ENCODE data around the gene DIRAS3.
"Not testable (repeated sequence)": the region's sequence is repeated elsewhere in the genome, so short reads cannot be mapped to it uniquely, and the experiment has no call there.

DIRAS3 gene, protein sequence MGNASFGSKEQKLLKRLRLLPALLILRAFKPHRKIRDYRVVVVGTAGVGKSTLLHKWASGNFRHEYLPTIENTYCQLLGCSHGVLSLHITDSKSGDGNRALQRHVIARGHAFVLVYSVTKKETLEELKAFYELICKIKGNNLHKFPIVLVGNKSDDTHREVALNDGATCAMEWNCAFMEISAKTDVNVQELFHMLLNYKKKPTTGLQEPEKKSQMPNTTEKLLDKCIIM

DNA sequence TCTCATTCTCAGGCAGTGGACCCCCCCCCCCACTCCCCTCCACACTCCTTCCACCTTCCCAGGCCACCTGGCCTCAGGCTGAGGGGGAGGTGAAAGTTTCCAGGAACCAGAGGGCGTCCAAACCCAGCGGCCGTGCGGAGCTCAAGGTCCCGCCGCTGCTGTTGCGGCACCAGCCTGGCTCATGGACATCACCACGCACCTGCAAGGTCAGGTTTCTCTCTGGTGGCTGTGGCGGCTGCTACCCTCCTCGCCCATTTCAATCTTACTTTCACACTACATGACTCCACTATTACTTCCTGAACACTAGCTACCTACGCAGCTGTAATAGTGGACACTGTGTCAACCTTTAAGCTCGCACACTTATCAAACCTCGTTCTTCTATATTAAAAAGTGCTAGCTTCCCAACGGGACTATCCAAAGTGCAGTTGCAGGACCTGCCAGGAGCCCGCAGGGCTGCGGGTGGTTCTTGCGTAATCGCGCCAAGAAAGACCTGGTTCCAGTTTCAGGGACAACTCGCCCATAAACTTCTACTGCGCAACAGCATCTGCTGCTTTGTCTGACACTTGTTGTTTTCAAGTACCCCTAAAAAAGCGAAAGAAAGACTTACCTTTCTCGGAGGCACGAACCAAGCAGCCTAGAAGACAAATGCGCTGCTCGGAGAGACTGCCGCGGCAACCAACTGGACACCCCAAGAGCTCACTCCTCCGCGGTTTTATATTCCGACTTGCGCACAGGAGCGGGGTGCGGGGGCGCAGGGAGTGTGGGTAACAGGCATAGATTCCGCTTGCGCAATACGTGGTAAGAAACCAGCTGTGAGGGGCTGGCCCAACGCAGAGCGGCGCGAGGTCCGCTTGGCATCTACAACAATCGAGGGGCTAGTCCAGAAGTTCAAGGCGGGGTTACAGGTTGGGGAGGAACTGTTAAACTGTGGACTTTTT lies at the start of gene DIRAS3:
TSS of gene DIRAS3 (minus strand) at position 687 of the 938 bp plus-strand sequence. CDS start 3,330 bp downstream, outside the sequence.
- no peak for DNase-seq

DNA sequence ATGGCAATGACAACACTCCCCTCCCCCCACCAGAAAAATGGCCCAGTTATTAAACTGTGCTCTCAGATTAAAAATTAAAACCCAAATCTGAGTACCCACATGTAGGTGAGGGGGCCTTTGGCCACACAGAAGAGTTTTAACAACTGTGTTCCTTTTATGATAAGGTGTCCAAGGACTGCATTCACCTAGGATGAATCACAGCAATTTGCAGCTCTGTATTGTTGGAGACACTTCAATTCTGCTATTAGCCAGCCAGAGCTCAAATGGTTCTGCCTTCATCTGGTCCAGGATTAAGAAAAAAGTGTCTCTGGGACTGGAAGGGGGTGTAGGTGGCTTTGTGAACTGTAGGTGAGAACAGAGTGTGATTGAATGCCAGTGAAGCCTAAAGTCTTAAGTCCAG lies 43.3 kb upstream of the DIRAS3 start:
- DNase-seq: peak in 1 of 2 experiments; percentile 18

DNA sequence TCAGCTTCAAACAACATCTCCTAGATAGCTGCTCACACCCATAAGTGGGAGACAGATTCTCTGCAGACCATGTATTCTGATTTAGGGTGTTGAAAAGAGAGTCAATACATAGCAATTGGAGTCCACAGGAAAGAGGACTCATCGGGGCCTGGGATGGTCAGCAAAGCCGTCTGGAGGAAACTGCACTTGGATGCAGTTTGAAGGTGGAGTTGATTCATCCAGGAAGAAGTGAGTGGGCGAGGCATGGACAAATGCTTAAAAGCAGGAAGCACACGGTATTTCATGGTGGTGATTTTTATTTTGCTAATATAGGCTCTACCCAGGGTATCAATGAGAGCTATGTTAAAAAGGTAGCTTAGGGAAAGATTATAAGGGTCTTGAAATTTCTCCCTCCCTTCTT lies 36.8 kb upstream of the DIRAS3 start:
- no peak for DNase-seq

DNA sequence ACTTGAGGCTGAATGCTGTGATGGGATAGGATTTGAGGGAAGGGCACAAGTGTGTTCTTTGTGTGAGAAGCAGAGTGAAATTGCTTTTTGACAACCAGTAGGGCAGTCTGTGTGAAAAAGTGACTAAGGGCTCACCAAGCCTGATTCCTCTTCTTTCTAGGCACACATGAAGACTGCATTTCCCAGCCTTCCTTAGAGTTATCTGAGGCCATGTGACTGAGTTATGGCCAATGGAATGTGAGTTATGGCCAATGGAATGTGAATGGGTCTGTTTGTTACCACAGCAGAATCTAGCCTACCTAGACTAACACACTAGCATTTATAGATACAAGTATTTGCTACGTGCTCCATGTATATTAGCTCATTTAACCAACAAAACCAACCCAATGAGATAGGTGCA lies 35.3 kb upstream of the DIRAS3 start:
- no peak for DNase-seq

DNA sequence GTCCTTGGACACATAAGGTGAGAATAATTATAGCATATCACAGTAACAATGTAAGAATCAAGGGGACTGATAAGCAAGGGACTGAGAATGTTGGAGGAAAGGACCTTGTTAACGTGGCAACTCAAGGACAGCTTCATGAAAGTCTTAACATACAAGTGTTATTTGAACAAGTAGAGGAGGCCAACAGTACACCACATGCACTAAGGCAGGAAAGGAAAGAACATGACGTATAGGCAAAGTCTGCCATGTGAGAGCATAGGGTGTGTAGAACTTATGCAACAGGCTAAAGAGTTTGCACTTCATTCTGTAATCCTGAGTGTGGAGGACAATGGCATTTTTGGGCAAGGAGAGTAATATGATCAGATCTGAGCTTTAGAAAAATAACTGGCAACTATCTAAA lies 33.3 kb upstream of the DIRAS3 start:
- DNase-seq: no peak

DNA sequence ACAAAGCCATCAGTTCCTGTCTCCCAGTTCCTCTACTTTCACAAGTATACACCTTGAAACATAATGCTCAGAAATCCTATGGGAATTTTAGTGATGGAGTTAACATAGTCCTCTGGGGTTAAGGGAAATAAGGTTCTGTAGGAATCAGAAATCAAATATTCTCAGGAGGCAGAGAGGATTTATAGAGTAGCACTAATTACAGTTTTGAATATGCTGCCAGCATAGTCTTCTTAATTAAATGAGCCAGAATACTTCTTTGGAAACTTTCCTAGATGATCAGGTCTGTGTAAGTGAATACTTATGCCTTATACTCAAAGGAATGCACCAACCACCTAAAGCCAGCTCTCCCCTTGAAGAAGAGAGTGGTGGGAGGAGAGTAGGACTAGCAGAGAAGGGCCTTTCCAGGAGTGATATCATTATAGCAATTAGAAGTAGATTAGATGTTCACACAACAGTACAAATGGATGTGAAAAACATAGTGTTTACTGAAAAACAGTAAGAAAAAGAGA lies 31.4 kb upstream of the DIRAS3 start:
- DNase-seq: no peak

DNA sequence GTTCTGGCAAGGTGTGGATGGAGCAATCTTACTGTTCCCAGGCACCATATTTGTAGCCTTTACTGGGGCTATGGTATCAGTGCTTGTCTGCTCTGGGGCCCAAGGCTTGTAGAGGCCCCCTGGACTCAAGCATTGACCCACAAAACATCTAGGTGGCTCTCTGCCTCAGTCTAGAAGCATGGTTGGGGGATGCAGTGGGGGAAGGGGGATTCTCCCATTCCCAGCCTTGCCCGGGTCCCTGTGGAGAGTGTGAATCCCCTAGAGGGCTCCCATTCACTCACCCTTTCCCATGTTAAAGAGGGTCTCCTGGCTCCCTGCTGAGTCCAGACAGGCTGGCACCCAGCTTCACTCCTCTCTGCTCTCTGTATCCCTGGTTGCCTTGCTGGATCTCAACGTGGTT lies 28.2 kb upstream of the DIRAS3 start:
- no peak for DNase-seq

DNA sequence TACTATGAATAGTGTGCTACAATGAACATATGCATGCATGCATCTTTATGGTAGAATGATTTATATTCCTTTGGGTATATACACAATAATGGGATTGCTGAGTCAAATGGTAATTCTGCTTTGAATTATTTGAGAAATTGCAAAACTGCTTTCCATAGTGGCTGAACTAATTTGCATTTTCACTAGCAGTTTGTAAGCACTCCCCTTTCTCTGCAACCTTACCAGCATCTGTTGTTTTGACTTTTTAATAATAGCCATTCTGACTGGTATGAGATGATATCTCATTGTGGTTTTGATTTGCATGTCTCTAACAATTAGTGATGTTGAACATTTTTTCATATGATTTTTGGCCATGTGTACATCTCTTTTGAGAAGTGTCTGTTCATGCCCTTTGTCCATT lies 24.0 kb upstream of the DIRAS3 start:
- no peak for DNase-seq

DNA sequence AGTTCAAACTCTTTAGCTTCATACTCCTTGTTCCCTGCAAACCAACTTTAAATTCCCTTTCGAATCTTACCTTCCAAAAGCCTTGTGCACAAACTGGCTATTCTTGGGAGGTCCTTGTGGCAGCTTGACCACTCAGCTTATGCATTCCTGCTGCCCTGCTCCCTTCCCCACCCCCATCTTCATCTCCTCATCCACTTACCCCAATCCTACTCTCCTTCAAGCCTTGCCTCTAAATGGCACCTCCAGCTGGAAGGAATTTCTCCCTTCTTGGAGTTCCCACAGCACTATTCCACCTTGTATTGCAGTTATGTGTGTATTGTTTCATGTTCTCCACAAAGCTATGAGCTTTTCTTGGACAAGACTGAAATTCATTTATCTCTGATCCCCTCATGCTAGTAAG lies 15.3 kb upstream of the DIRAS3 start:
- no peak for DNase-seq

DNA sequence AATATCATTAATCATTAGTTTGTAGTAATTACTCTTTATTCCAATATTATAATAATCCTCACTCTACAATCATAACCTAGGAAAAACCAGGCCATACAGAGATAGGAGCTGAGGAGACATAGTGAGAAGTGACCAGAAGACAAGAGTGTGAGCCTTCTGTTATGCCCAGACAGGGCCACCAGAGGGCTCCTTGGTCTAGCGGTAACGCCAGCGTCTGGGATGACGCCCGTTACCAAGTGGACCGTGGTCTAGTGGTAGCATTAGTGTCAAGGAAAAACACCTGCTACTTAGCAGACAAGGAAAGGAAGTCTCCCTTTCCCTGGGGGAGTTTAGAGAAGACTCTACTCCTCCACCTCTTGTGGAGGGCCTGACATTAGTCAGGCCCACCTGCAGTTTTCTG lies 7.6 kb upstream of the DIRAS3 start:
- not testable (repeated sequence) for DNase-seq

DNA sequence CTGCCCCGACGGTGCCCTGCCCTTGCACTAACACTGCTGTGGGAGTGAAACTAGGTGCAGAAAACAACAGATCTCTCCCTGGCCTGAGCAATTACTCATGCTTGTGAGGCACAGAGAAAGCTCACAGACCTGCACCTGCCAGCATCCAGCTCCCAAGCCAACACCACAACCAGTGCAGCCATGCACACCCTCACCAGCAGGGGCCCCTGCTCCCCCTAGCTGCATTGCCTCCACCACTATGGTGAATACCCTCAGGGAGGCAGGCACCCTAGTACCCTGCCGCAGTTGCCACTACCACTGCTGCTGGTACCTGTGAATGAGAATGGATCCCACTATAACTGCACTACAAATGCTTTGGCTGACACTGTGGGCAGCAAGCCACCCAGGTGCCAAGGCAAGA lies 7.1 kb upstream of the DIRAS3 start:
- DNase-seq: no peak

DNA sequence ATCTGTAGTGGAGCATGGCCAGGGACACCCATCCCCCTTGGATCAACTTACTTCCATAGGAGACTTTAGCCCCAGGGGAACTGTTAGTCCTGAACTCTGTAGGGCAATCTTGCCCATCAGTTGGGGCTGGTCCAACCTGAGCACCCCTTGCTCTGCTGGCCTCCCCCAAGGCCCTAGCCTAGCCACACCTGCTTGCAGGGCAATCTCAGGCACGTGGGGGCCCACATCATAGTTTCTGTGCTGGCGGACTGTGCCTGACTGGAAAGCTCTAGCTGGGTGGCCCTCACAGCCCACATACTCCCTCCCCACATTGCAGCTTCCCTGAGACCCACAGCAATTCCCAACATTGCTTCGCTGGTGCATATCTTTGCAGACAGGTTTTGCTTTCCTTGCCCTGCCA lies 6.6 kb upstream of the DIRAS3 start:
- DNase-seq: no peak

DNA sequence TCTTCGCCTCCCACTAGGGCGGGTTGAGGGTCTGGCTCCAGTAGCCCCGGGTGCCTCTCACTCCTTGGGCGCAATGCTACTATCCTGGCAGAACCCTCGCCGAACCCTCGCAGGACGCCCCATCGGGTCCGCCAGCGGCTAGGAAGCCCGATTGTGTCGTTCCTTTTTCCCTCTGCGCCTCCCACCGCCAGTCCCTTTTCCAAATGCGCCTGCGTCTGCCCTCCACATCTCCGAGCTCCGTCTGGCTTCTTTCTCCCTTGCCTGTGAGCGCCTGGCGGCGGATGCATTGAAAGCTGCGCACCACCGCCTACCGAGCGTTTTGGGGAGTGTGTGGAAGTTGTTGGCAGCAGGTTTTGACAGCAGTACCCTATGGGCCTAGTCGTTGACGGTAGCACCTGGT lies 1.0 kb upstream of the DIRAS3 start:
- peak in 1 of 2 experiments; percentile 23 for DNase-seq

DNA sequence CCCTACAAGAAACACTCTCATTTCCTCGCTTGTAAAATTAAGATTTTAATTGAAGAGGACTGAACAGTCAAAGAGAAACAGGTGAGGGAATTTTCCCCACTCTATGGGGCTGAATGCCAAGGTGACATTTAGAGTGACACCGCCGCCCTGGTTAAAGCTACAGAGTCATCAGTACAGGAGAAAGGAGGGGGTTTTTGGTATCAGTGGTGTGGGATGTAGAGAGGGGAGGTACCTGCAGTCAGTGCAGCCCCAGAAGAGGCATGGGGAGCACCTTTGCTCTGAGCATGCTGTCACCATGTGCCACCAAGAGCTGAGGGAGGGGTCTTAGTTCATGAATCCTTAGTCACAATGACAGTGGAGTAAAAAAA lies 2.8 kb downstream of the DIRAS3 start:
- no peak for DNase-seq

DNA sequence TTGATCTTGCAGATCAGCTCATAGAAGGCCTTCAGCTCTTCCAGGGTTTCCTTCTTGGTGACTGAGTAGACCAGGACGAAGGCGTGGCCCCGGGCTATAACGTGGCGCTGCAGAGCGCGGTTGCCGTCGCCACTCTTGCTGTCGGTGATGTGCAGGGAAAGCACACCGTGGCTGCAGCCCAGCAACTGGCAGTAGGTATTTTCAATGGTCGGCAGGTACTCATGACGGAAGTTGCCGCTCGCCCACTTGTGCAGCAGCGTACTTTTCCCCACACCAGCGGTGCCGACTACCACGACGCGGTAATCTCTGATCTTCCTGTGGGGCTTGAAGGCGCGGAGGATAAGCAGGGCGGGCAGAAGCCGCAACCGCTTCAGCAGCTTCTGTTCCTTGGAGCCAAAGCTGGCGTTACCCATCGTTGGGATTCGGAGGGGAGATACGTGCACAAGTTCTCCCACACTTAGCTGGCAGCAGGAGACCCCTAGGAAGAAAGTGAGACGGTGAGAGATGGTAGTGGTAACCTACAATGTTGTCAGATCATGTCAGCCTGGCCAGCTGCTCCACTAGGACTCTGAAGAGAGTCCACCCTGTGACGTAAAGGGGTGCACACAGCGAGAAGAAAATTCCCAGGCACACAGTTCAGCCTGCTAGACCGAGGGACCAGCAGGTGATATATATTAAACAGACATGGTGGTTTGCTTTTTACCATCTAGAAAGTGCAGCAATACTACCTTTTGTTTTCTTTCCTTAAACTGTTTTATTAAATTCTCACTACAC lies 3.4 kb downstream of the DIRAS3 start:
- DNase-seq: no peak

DNA sequence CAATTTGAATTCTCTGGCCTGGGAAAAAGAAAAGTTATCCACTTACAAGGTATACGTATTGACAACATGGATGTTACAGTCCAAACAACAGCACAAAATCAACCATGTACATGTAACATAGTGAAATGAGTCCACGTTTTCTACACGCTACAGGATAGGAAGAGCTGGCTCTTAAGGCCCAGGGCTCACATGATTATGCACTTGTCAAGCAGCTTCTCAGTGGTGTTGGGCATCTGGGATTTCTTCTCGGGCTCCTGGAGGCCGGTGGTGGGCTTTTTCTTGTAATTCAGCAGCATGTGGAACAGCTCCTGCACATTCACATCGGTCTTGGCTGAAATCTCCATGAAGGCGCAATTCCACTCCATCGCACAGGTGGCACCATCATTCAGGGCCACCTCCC lies 4.0 kb downstream of the DIRAS3 start:
- DNase-seq: no peak

DNA sequence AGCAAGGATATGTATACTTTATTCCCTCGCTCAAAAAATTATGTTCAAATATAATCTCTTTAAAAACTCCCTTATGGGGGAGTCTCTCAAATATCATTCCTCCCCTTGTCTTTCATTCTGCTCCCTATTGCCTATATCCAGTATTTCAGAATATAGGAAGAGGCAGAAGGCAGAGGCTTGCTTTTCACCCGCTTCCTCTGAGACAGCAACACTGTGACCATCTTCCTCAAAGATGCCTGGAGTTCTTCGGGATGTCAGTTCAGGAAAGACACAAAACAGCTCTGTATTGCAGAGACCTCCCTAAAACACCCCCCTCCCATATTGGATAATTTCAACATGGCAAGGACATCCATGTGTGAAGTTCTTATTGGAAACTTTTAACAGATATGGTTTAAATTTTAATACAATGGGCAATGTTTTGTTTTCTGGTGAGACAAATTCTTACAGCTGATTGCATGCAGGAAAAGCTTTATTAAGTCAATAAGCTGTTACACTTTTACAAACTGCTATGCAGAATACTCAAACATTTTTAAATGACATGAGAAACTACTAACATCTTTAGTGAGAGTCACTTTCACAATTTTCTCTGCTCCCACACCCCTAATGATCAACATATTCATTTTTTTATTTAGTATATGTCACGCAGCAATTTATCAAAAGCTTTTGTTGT lies 4.8 kb downstream of the DIRAS3 start:
- DNase-seq: no peak

DNA sequence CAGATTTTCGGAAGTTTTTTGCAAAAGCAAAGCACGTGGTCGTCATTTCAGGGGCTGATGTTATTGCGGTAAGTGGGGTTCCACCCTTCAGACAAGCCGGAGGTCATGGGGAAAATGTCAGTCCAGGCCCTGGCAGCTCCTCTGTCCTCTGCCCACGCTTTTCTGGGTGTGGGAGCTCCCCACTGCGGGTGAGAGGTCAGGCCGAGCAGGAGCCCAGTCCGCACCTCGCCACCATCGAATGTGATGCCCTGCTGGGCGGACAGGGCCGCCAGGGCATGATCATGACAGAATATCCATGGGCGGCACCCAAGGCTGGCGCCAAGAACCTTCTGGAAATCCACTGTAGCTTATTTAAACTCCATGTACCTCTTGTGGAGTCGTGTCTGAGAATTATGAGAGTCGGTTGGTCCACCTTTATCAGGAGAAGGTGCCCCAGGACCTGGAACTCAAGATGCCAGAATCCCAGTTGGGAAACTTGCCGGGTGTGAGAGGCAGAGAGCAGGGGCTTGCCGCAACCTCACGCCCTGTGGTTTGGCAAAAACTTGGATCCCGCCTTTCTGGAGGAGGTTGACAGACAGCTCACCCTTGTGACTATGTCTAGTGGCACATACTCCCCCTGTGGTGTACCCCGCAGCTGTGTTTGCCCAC lies 6.9 kb downstream of the DIRAS3 start:
- DNase-seq: no peak

DNA sequence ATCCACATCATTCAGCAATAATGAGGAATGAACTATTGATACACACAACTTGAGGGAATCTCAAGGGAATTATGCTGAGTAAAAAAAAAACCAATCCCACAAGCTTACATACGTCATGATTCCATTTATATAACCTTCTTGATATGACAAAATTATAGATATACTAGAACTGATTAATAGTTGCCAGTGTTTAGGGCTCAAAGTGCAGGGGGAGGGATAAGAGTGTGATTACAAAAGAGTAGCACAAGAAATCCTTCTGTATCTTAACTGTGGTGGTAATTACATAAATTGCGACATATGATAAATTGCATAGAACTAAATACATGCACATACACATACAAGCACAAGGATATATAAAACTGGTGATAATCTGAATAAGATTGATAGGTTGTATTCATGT lies 13.5 kb downstream of the DIRAS3 start:
- no peak for DNase-seq

DNA sequence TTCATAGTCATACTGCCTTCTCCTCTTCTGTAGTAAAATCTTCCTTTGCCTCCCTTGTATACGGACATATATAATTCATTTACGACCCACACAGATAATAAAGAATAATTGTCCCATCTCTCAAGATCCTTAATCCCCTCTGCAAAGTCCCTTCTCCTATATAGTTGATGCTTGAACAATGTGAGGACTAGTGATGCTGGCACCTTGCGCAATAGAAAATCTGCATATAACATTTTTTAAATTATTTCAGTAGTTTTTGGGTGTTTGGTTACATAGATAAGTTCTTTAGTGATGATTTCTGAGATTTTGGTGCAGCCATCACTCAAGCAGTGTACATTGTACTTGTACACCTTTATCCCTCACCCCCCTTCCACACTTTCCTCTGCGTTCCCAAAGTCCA lies 21.0 kb downstream of the DIRAS3 start:
- no peak for DNase-seq

DNA sequence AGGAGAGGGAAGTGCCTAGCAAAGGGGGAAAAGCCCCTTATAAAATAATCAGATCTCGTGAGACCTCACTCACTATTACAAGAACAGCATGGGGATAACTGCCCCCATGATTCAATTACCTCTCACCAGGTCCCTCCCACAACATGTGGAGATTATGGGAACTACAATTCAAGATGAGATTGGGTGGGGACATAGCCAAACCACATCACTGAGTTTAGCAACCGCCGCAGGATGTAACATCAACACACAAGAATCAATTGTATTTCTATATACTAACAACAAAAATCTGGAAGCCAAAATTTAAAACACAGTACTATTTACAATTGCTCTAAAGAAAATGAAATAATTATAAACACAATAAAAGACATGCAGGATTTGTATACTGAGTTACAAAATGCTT lies 21.9 kb downstream of the DIRAS3 start:
- no peak for DNase-seq

DNA sequence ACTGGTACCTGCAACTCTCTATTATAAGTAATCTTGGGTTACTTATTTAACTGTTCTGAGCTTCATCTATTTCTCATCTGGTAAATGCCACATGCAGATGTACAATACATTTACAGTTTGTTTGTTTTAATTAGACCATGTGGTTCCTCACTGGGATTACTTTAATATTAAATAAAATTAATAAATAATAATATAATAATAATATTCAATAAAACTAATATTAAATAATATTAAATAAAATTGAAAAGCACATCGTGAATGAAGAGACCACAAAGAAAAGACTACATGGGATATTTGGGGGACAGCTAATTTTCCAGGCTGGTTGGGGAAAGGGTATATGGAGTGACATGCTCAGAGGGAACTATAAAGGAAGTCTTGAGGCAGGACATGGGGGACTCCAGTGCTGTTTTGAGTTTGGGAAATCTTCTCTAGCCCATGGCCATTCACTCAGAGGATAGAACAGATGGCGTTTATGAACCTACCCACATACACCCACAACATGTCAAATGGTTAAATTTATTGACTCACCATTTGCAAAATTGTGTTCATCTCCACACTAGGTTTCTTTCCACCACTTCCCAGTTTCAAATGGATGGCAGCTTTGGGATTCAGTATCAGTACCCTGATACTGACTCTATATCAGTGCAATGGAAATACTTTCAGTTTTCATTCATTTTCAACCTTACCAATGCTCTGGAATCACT lies 25.6 kb downstream of the DIRAS3 start:
- DNase-seq: peak in 1 of 2 experiments; percentile 11
